HG03280 (cell line): Measurements from ENCODE around the gene MFN2.
"Not testable (repeated sequence)": the region's sequence is repeated elsewhere in the genome, so short reads cannot be mapped to it uniquely, and the experiment has no call there.

Experiments used
- ATAC-seq: cut with Tn5 transposase; IDR thresholded peaks from one replicate; pipeline ENCODE4 v1.9.1; 2021; ENCODE audit warnings: mild to moderate bottlenecking, moderate library complexity; ENCODE audit not compliant: unreplicated experiment

Gene MFN2

DNA sequence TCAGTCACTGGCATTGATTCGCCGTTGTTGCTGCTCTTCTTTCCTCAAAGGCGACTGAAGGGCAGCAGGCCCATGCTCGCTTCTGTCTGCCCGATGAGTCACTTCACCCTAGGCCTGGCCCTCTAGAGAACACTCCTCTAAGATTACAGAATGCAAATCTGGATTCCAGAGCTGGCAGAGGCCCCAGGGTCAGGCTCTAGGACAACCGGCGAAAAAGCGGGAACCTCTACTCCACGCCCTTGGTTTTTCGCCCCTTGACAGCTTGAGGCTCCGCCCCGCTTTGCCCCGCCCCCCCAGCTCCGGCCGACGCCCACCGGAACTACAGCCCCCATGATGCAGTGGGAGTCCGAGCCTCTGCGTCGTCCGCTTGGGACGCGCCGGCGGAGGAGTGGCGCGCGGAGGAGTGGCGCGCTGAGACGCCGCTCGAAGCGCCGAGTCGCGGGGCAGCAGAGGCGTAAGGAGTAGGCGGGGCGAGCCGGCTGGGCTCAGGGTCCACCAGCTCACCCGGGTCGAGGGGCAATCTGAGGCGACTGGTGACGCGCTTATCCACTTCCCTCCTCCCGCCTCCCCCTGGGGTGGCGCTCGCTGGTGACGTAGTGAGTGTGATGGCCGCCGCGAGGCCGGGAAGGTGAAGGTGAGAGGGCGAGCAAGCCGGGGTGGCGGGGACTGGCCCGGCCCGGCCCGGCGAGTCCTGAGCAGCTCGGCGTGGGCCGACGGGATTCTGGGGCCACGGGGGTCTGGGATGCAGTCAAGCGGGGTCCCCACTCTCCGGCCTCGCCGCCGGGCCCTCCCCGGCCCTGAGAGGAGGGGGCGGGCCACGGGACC, at the start of gene MFN2:
Gene MFN2 (plus strand): TSS at position 594 of the 825 bp plus-strand sequence. CDS start 8,725 bp downstream, outside the sequence.
- peak; percentile 90 for ATAC-seq

DNA sequence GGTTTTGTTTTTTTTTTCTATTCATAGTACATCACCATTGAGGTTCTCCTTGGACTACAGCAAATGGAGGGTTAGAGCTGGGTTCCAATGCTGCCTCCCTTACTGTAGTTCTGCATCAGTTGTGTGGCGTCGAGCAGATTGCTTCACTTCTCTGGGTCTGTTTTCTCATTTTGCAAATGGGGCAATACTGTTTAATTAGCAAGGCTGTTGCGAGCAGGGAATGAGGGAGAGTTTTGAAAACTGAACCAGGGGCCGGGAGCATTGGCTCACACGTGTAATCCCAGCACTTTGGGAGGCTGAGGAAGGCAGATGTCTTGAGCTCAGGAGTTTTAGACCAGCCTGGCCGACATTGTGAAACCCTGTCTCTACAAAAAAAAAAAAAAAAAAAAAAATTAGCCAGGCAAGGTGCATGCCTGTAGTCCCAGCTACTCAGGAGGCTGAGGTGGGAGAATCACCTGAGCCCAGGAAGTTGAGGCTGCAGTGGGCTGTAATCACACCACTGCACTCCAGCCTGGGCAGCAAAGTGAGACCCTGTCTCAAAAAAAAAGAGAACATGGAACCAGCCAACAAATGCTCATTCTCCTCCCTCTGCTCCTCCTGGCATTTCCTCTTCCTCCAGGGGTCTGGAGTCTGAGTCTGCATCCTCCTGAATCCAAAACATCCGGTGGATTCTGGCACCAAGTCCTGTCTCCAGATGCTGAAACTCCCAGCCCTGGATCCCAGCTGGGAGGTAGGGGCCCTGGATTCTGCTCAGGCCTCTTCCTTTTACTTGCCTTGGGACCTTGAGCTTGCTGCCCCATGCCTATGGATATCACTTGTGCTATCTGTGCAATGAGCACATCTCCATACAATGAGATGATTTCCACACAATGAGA, 49.4 kb upstream of the MFN2 start:
- no peak for ATAC-seq

DNA sequence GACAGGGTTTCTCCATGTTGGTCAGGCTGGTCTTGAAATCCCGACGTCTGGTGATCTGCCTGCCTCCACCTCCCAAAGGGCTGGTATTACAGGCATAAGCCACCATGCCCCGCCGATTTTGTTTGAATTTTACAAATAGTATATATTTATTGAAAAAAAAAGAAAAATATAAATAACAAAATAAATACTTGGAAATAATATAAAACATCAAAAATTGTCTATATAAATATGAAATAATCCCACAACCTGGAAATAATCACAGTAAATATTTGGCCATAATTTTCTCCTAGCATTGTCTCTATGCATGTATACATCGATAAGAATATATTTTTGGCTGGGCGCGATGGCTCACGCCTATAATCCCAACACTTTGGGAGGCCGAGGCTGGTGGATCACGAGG, 48.4 kb upstream of the MFN2 start:
- ATAC-seq = no peak

DNA sequence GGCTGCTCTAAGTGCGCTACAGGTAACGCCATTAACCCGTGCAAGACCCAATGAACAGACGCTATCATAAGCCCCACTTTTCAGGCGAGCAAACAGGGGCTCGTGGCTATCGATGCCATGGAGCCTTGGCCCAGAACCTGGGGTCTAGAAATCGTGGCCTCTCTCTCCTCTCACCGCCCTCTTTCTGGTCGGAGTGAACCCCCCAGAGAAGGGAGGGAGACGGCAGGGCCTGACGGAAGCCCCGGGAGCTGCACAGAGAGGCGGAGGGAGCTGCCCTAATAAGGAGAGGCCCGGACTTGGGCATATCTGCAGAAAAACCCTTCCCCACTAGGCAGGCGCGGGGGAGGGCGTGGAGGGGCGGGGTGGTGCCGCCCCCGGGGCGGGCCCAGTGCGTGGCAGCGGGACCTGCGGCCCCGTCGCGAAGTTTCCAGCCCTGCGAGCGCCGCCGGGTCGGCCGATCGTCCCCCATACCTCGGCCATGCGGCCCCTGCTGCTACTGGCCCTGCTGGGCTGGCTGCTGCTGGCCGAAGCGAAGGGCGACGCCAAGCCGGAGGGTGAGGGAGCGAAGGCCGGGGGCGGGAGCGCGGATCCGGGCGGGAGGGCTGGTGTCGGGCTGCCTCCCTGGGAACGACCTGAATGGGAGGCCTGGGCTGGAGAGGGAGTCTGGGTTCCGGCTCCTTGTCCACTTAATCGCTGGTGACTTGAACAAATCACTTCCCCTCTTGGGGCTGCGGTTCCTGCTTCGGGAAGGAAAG, 45.8 kb upstream of the MFN2 start, which contains the start of gene PLOD1:
Gene PLOD1 (plus strand): TSS at position 416 of the 755 bp plus-strand sequence. CDS start 63 bp downstream, at position 479.
- peak; percentile 88 for ATAC-seq

DNA sequence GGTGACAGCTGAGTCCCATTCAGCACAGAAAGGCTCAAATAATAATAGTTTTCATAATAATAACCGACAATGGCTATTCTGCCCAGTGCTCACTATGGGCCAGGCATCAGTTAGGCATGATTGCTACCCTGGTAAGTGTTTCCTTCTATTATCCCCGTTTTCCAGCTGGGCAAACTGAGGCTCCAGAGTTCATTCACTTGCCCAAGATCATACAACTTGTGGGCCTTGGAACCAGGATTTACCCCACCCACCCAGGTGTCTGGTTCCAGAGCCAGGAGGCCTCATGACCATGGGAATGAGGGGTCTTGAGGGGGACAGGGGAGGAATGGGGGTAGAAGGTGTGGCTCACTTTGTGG, 45.2 kb upstream of the MFN2 start:
- ATAC-seq = no peak

DNA sequence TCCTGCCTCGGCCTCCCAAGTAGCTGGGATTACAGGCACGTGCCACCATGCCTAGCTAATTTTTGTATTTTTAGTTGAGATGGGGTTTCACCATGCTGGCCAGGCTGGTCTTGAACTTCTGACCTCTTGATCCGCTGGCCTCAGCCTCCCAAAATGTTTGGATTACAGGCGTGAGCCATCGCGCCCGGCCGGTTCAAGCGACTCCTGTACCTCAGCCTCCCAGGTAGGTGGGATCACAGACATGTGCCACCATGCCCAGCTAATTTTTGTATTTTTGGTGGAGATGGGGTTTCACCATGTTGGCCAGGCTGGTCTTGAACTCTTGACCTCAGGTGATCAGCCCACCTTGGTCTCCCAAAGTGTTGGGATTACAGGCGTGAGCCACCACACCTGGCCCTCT, 44.5 kb upstream of the MFN2 start:
- ATAC-seq = not testable (repeated sequence)

DNA sequence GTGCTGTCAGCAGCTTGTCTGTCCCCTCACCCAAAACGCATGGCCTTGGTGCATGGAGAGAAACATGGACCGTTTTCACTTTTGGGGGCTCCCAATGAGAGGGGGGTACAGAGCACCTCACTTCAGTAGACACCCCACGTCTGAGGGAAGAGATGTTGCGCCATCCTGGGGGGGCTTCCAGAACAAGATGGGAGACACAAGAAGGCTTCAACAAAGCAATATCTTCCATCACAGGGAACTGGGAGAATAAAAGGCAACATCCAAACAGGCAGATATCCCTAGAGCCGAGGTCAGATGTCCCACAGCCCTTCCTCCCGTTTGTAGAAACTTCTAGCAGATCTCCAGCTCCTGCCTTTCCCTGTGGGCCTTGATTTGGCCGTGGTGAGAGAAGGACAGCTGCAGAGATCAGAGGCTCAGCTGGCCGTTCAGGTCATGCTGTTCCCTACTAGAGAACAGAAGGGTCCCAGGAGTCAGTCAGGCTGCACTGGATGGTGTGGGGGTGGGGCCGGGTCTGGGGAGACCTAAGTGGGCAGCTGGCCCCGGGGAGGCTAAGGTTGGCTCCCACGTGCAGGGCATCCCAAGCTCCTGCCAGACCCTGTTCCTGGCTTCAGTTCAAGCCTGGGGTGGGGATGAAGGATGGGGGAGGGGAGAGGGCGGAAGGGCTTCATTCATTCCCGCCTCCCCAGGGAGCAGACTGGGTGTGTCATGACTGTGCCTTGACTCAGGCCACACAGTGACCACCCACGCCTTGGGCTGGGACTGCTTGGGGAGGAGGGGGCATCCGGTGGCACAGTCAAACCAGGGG, 41.3 kb upstream of the MFN2 start:
- no peak for ATAC-seq

DNA sequence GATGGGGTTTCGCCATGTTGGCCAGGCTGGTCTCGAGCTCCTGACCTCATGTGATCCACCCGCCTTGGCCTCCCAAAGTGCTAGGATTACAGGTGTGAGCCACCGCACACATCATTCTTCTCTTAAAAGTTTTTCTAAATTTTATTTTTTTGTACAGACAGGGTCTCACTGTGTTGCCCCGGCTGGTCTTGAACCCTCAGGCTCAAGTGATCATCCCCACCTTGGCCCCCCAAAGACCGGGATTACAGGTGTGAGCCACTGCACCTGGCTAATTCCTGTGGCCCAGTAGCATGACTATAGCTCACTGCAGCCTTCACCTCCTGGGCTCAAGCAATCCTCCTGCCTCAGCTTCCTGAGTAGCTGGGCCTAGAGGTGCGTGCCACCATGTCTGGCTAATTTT, 40.5 kb upstream of the MFN2 start:
- ATAC-seq = not testable (repeated sequence)

DNA sequence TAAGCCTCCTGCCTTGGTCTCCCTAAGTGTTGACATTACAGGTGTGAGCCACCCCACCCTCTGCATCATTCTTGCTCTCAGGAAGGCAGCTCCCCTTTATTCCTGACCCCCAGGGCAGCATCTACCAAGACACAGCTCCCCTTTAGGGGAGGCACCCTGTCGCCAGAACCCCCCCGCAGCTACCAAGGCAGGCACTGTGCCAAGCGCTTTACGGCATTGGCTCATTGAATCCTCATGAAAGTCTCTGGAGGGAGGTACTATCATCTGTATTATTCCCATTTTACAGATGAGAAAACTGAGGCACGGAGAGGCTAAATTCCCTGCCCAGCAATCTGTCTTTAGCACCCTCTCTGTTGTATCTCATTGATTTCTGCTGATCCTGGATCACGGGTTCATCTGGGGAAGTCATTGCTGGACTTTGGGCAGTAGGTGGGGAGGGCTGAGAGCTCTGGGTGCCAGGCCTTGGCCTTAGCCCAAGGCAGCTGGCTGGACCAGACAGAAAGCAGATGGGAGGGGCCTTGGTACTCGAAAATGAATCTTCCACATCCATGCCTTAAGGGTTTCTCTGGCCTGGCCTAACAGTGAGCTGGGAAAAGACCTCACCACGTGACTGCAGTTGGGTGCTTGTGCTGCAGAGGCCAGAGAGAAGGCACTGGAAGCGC, 39.9 kb upstream of the MFN2 start:
- ATAC-seq = no peak

DNA sequence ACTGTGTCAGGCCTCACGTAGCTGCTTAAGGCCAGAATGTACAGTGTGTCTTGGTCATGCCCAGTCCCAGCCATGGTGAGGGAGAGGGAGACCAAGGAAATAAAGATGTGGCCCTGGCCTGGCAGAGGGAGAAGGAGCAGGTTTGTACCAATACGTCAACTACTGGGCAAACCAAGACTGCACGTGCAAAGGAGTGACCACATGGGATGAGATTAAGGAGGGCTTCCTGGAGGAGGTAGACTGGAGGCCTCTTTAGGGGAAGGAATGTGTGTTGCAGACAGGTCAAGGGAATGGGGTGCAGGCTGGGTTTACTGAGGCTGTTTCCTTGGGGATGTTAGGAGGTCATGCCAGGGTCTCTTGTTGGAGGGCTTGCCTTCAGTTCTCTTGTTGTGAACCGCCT, 38.0 kb upstream of the MFN2 start:
- no peak for ATAC-seq

DNA sequence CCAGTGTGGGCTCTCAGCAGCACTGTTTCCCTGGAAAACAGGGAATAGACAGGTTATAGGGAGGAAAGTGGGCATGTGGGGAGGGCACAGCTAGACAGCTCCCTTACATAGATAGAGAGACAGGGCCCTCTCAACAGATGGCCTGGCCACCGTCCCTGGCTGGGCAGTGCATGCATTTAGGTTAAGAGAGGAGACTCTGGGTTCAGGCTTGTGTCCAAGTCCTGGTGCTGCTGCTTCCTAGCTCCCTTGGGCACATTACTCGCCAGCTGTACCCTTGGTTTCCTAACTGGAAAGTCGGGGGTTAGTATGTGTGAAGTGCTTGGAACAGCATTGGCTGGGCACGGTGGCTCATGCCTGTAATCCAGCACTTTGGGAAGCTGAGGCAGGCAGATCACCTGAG, 36.6 kb upstream of the MFN2 start:
- ATAC-seq = no peak

DNA sequence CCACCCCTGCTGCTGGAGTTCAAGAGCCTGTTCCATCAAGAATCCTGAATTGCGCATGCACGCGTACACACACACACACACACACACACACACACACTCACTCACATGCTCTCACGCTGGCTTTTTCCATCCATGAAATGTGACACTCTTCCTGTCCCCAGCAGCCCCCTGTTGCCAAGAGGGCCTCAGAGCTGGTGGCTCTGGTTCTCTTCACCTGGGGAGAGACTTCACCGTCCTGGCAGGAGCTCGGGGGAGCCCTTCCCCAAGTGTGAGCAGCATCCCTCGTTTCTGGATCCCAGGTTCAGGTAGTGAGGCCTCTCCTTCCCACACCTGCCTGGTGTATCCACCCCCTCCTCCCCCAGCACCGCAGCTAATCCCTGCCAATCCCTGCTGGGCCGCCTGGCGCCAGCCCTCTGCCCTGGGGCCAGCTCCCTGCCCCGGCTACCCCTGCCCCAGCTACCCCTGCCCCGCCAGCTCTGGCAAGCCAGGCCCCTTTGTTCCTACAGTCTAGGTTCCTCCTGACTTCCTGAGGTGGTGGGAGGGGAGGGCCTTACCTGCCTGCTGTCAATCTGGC, 35.8 kb upstream of the MFN2 start:
- no peak for ATAC-seq

DNA sequence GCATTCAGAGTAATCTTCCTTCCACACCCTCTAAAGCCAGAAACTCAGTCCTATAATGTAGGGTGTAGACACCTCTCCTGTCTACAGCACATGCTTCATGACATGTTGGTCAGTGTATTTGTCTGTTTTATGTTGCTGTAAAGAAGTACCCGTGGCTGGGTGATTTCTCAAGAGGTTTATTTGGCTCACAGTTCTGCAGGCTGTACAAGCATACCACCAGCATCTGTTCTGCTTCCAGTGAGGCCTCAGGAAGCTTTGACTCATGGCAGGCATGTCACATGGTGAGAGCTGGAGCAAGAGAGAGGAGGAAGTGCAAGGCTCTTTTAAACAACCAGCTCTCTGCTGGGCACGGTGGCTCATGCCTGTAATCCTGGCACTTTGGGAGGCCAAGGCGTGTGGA, 33.6 kb upstream of the MFN2 start:
- no peak for ATAC-seq

DNA sequence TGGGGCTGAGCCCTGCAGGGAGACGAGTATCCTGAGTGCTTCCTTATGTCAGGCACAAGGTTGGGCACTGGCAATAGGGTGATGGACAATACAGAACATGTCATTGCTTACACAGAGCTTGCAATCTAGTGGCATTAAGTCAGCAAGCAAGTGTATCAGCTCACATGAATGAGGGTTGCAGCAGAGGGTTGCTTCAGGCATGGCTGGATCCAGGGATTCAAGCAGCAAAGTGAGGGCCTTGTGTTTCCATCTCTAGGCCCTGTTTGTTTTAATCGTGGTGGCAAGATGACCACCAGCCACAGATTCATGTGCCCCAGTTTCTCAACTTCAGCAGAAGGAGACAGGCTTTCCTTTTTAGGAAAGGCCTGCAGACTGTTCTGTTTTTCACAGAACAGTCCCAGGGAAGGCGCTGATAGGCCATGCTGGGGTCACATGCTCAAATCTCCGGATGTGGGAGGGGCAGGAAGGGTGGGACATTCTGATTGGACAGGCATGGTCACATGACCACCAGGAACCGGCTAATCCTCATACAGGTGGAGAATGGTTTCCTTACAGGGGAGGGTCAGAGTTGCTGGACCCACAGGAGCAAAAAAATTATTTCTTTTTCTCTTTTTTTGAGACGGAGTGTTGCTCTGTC, 31.3 kb upstream of the MFN2 start:
- no peak for ATAC-seq

DNA sequence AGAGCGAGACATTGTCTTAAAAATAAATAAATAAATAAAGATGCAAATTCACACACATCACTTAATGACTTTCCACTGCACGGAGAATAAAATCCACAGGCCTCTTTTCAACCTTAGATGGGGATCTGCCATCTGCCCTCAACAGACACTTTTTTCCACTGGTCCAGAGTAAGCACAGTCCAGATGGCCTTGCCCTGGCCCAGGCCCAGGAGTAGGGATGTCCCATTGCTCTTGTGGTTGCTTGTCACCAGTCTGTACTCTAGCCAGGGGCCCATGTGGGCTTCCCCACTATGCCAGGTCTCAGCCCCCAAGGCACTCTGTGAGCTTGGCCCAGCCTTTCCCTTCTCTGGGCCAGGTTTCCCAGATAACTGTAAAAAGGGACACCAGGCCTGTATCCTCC, 28.3 kb upstream of the MFN2 start:
- ATAC-seq = no peak

DNA sequence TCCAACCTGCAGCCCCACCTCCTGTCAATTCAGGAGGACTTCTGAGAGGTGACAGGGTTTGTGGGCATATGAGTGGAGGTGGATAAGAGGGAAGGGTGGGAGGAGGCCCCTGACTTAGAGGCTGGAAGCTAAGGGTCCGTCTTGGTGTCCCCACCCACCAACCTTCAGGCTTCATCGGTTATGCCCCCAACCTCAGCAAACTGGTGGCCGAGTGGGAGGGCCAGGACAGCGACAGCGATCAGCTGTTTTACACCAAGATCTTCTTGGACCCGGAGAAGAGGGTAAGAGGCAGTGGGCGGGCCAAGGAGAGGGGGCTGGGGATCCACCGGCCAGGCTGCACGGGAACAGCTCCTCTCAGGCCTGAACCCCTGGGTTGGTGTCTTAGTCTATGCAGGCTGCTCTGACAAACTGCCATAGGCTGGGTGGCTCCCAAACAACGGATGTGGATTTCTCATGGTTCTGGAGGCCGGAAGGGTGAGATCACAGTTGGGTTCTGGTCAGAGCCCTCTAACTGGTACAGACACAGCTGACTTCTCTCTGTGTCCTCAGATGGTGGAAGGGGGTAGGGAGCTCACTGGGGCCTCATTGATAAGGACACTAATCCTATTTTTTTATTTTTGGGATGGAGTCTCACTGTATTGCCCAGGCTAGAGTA, 27.7 kb upstream of the MFN2 start:
- no peak for ATAC-seq

DNA sequence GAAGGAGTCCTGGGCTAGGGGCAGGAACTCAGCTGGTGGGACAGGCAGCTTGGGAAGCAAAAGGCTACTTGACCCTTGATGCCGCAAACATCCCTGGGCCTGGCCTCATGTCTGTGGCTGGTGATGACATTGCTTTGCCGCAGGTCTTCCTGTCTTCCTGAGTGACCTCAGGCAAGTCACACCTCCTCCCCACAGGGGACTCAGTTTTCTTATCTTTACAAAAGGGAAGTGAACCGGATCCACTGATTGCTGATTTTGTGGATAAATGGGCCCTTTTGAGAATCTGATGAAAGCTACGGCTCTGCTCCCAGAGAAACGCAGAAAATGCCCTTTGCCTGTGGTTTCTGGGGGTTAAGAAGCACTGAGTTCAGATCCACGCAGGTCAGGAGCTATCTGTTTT, 25.0 kb upstream of the MFN2 start:
- no peak for ATAC-seq

DNA sequence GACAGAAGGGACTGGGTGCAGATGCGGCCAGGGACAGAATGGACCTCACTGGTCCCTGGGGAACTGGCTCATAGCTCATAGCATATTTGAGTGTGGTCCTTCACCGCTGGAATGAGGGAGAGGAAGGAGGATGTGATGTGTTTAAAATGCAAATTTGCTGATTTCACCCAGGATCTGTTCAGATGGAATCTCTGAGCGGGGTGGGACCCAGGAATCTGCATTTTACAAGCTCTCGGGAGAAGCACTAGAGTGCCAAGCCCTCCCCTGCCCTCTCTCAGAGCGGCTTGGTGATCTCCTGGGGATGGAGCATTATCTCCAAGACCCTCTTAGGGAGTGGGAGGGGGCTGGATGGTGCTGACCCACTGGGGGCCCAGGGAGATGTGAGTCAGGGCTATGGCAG, 22.8 kb upstream of the MFN2 start:
- ATAC-seq = no peak

DNA sequence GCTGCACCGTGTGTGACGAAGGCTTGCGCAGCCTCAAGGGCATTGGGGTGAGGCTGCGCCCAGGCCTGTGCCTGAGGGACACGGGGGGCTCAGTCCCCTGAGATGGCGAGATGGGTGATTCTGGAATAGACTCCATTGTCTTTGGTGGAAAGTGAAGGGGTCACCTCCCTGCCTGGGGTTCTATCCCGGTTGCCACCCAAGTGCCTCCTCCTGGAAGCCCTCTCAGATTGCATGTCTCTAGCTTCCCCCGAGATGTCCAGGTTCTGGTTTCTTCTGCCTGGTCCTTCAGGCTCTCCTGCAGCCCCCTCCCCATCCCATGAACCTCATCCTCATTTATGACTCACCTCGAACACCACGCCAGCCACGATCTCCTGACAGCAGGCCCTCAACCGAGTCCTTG, 22.3 kb upstream of the MFN2 start:
- no peak for ATAC-seq
